Epithelial cell of proximal tubule (primary cell): Measurements from ENCODE around the gene SNX10. TPM values are rescaled to one million over a fixed set of nuclear protein-coding genes. Genes with fewer than 3 reads are reported as not detected.

ENCODE experiments used
- DNase-seq: peaks from one replicate; pipeline ENCODE4 v3.0.0-alpha.2; 2011; ENCODE audit warnings: low read depth
- H3K4me3 ChIP-seq: 2 replicates; pipeline ENCODE4 v1.5.1; 2011; ENCODE audit warnings: low read depth, mild to moderate bottlenecking, low read length
- CTCF ChIP-seq: conservative IDR thresholded peaks from 2 replicates; pipeline ENCODE4 v1.5.1; 2012; ENCODE audit warnings: low read depth, mild to moderate bottlenecking, low read length
- total RNA-seq: library from RNA; depleted of rRNA; stranded (reverse); fragments of >200 nt; gene quantifications from 2 replicates; pipeline ENCODE4 v1.2.3, GENCODE V29; 2015

Gene SNX10
- total RNA-seq, 1 donor from 2014 or later: 29.0 TPM

- TF ChIP-seq CTCF: no peak
- no peak overlapping the region for H3K4me3 ChIP-seq
- DNase-seq: no peak
These were observed 54.2 kb downstream of the SNX10 start for GRCh38 chr7:26345837-26346236.

- H3K4me3 ChIP-seq: no peak overlapping the region
- TF ChIP-seq CTCF: no peak
- no peak for DNase-seq
These were observed 55.0 kb downstream of the SNX10 start for GRCh38 chr7:26346611-26347203.

GRCh38 chr7:26348234-26348851 lies 56.7 kb downstream of the SNX10 start:
- no peak for TF ChIP-seq CTCF
- peak; percentile 99 for DNase-seq
- H3K4me3 ChIP-seq: no peak overlapping the region

- H3K4me3 ChIP-seq: no peak overlapping the region
- no peak for TF ChIP-seq CTCF
- peak; percentile 89 for DNase-seq
These were observed 57.6 kb downstream of the SNX10 start for GRCh38 chr7:26349005-26349915.

GRCh38 chr7:26351171-26351570 lies 59.5 kb downstream of the SNX10 start:
- TF ChIP-seq CTCF: no peak
- no peak for DNase-seq
- no peak overlapping the region for H3K4me3 ChIP-seq

- no peak for TF ChIP-seq CTCF
- no peak for DNase-seq
- no peak overlapping the region for H3K4me3 ChIP-seq
These were observed 64.6 kb downstream of the SNX10 start for GRCh38 chr7:26356229-26356628.
